HG02678 (cell line): Measurements from ENCODE around the gene NME9.

Source experiments
- ATAC-seq: cut with Tn5 transposase; IDR thresholded peaks from one replicate; pipeline ENCODE4 v1.9.1; 2021; ENCODE audit warnings: mild to moderate bottlenecking, moderate library complexity; ENCODE audit not compliant: unreplicated experiment

The NME9 gene

GRCh38 chr3:138284957-138285477 lies 44.6 kb downstream of the NME9 start:
- no peak for ATAC-seq

- no peak for ATAC-seq
These were observed 45.6 kb downstream of the NME9 start for GRCh38 chr3:138284079-138284478.

GRCh38 chr3:138282836-138283235 lies 46.8 kb downstream of the NME9 start:
- ATAC-seq, result no peak

GRCh38 chr3:138281561-138281960 lies 48.1 kb downstream of the NME9 start:
- ATAC-seq, result no peak

- peak; percentile 76 for ATAC-seq
These were observed 58.4 kb downstream of the NME9 start for GRCh38 chr3:138271189-138271794.

- ATAC-seq, result no peak
These were observed 59.4 kb downstream of the NME9 start for GRCh38 chr3:138270245-138270644.

GRCh38 chr3:138267083-138267482 lies 62.6 kb downstream of the NME9 start:
- no peak for ATAC-seq

- ATAC-seq, result no peak
These were observed 63.9 kb downstream of the NME9 start for GRCh38 chr3:138265745-138266144.

- no peak for ATAC-seq
These were observed 66.5 kb downstream of the NME9 start for GRCh38 chr3:138263104-138263503.

- ATAC-seq, result no peak
These were observed 69.0 kb downstream of the NME9 start for GRCh38 chr3:138260611-138261010.

- ATAC-seq, result no peak
These were observed 70.5 kb downstream of the NME9 start for GRCh38 chr3:138259126-138259525.

- no peak for ATAC-seq
These were observed 71.7 kb downstream of the NME9 start for GRCh38 chr3:138257986-138258385.

GRCh38 chr3:138256022-138256421 lies 73.6 kb downstream of the NME9 start:
- no peak for ATAC-seq

- ATAC-seq, result no peak
These were observed 75.4 kb downstream of the NME9 start for GRCh38 chr3:138254216-138254615.

GRCh38 chr3:138253609-138254008 lies 76.0 kb downstream of the NME9 start:
- no peak for ATAC-seq
